Dermis blood vessel endothelial cell (primary cell): ENCODE data around the gene RGPD6. TPM values are rescaled to one million over a fixed set of nuclear protein-coding genes. Genes with fewer than 3 reads are reported as not detected.
"Not testable (repeated sequence)": the region's sequence is repeated elsewhere in the genome, so short reads cannot be mapped to it uniquely, and the experiment has no call there.

ENCODE experiments used
- DNase-seq: peaks from one replicate; pipeline ENCODE4 v3.0.0; 2010
- total RNA-seq: library from RNA; depleted of rRNA; stranded (reverse); fragments of >200 nt; gene quantifications from 2 replicates; pipeline ENCODE4 v1.2.3, GENCODE V29; 2014

Gene RGPD6
- total RNA-seq, 1 donor from 2014 or later = 46.3 TPM

- DNase-seq = not testable (repeated sequence)
These were observed 96.9 kb downstream of the RGPD6 start for GRCh38 chr2:110480084-110480483.

GRCh38 chr2:110477370-110477769, 99.7 kb downstream of the RGPD6 start:
- DNase-seq = not testable (repeated sequence)

GRCh38 chr2:110476952-110477351, 100.1 kb downstream of the RGPD6 start:
- DNase-seq = not testable (repeated sequence)

GRCh38 chr2:110475627-110476359, 101.2 kb downstream of the RGPD6 start:
- not testable (repeated sequence) for DNase-seq

- not testable (repeated sequence) for DNase-seq
These were observed 102.1 kb downstream of the RGPD6 start for GRCh38 chr2:110474898-110475297.

- DNase-seq = not testable (repeated sequence)
These were observed 104.0 kb downstream of the RGPD6 start for GRCh38 chr2:110473059-110473358.

- not testable (repeated sequence) for DNase-seq
These were observed 104.6 kb downstream of the RGPD6 start, which contains the start of gene LIMS4 for GRCh38 chr2:110472171-110473058. TSS of gene LIMS4 (minus strand) at chr2:110472816. CDS start at chr2:110472778, 38 bp downstream.

GRCh38 chr2:110468921-110469320, 108.1 kb downstream of the RGPD6 start:
- DNase-seq = not testable (repeated sequence)

- DNase-seq = not testable (repeated sequence)
These were observed 111.7 kb downstream of the RGPD6 start for GRCh38 chr2:110465312-110465711.

Other genes starting within 250 kb of the RGPD6 start
- 40.1 and 53.6 TPM in 2 replicates for gene LIMS4, start 104.4 kb downstream of the RGPD6 start, total RNA-seq
- 14.5 and 62.7 TPM in 2 replicates for gene BUB1, start 100.8 kb upstream of the RGPD6 start, total RNA-seq
- 0.05 TPM in 1 of 2 replicates, not detected in the other for gene ACOXL, start 155.4 kb upstream of the RGPD6 start, total RNA-seq